WERI-Rb-1 (cell line): ENCODE data around the gene SIM2.

Source experiments
- DNase-seq: peaks from one replicate; pipeline ENCODE4 v3.0.0-alpha.2; 2020
- H3K27ac ChIP-seq: fragments of 250-450 bp; sonication (Bioruptor Pico); 2 replicates; pipeline ENCODE4 v1.5.1; 2020; ENCODE audit warnings: mild to moderate bottlenecking, moderate library complexity
- H3K27me3 ChIP-seq: fragments of 250-450 bp; sonication (Bioruptor Pico); 2 replicates; pipeline ENCODE4 v1.5.1; 2021; ENCODE audit warnings: mild to moderate bottlenecking, low read depth, moderate library complexity; ENCODE audit not compliant: insufficient read depth, severe bottlenecking
- H3K36me3 ChIP-seq: fragments of 250-450 bp; sonication (Bioruptor Pico); 2 replicates; pipeline ENCODE4 v1.5.1; 2020; ENCODE audit warnings: mild to moderate bottlenecking, moderate library complexity
- H3K4me3 ChIP-seq: 2 replicates; pipeline ENCODE4 v1.5.1; 2011; ENCODE audit warnings: low read depth, mild to moderate bottlenecking, control low read depth, low read length
- H3K9me3 ChIP-seq: fragments of 250-450 bp; sonication (Bioruptor Pico); 2 replicates; pipeline ENCODE4 v1.5.1; 2021; ENCODE audit warnings: mild to moderate bottlenecking, moderate library complexity; ENCODE audit not compliant: severe bottlenecking
- TF ChIP-seq, protein P1 (sequence below): IDR thresholded peaks from 2 replicates; pipeline ENCODE4 v1.5.1; 2011; ENCODE audit warnings: low read depth, mild to moderate bottlenecking, control low read depth, inconsistent platforms, low read length

The SIM2 gene

DNA sequence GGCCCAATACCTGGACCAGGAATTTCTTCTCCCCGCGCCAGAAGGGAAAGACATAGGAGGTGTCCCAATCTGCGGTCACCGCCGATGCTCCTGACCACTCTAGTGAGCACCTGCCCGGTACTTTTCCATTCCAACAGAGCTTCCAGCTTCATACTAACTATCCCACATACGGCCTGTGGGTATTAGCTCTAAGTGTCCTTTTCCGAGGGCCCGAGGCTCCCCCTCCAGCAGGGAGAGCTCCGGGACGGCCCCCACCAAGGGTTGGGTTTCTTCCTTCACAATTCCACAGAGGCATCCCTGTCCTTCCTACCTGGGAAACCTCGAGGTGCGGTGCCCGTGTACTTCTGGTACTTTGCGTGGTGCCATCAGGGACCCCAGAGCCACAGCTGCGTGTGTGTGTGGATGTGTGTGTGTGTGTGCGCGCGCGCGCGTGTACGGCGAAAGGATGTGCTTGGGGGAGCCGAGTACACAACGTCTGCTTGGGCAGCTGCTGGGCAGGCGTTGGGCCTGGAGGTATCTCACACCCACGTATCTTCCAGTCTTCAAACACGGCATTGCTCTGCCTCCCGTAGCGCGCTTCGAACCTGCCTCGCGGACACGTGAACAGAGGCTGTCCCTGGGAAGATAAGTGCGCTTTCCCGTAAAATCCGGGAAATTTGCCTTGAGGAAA, 2.4 kb upstream of the SIM2 start:
- no peak for DNase-seq
- no peak overlapping the region for H3K27ac ChIP-seq
- TF ChIP-seq, protein P1, sequence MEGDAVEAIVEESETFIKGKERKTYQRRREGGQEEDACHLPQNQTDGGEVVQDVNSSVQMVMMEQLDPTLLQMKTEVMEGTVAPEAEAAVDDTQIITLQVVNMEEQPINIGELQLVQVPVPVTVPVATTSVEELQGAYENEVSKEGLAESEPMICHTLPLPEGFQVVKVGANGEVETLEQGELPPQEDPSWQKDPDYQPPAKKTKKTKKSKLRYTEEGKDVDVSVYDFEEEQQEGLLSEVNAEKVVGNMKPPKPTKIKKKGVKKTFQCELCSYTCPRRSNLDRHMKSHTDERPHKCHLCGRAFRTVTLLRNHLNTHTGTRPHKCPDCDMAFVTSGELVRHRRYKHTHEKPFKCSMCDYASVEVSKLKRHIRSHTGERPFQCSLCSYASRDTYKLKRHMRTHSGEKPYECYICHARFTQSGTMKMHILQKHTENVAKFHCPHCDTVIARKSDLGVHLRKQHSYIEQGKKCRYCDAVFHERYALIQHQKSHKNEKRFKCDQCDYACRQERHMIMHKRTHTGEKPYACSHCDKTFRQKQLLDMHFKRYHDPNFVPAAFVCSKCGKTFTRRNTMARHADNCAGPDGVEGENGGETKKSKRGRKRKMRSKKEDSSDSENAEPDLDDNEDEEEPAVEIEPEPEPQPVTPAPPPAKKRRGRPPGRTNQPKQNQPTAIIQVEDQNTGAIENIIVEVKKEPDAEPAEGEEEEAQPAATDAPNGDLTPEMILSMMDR: no peak
- peaks cover 12% of the 10 kb centered on the region for H3K9me3 ChIP-seq
- peaks cover 98% of the 10 kb centered on the region for H3K27me3 ChIP-seq
- H3K4me3 ChIP-seq: no peak overlapping the region
- H3K36me3 ChIP-seq: no peaks in the 10 kb centered on the region

DNA sequence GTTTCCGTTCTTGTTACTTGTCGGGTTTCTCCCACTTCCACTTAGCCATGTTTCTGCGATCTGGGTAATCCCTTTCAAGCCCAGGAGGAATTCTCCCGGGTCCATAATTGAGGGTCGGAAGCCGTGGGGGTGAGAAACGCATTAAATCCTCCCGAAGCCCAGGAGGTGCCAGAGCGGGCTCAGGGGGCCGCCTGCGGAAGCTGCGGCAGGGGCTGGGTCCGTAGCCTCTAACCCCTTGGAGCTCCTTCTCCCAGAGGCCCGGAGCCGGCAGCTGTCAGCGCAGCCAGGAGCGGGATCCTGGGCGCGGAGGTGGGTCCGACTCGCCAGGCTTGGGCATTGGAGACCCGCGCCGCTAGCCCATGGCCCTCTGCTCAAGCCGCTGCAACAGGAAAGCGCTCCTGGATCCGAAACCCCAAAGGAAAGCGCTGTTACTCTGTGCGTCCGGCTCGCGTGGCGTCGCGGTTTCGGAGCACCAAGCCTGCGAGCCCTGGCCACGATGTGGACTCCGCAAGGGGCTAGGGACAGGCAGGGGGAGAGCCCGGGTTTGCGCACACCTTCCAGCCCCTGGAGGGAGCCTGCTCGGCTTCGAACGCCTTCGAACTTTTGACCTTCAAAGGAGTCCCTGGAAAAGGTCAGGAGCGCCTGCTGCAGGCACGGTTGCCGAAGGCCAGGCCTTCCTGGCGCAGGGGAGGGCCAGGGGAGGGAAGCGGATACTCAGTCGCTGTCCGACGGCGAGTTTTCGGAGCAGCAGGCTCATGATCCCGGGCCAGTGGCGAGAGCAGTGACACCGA, 1.7 kb upstream of the SIM2 start:
- Histone ChIP-seq H3K9me3 (peaks cover 12% of the 10 kb centered on the region), H3K27me3 (peaks cover 98% of the 10 kb centered on the region), H3K27ac (no peak overlapping the region), H3K4me3 (no peak overlapping the region), H3K36me3 (no peaks in the 10 kb centered on the region)
- TF ChIP-seq, protein P1: no peak
- DNase-seq: no peak

DNA sequence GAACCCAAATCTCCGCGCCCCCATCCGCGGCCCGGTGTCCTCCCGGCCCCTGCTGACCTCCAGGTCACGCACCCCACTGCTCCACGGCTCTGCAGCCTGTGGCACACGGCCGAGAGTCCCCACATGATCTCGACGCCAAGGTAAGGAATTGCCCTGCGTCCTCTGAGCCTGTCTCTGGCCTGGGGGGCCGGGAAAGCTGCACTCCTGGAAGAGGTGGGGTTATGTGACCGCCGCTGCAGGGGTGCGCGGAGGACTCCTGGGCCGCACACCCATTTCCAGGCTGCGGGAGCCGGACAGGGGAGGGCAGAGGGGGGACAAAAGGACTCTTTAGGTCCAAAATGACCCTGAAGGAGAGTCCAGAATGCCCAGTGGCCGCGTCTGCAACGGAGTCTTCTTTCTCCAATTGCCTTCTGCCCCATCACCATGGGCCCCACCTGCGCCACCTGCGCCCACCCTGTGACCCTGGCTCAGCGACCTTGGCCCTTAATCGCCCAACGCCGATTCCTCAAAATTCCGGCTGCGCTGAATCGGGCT, 997 bp upstream of the SIM2 start:
- Histone ChIP-seq H3K9me3 (peaks cover 12% of the 10 kb centered on the region), H3K36me3 (no peaks in the 10 kb centered on the region), H3K4me3 (peak overlapping the region; percentile 49), H3K27me3 (peaks cover 98% of the 10 kb centered on the region), H3K27ac (no peak overlapping the region)
- no peak for DNase-seq
- TF ChIP-seq, protein P1: no peak

DNA sequence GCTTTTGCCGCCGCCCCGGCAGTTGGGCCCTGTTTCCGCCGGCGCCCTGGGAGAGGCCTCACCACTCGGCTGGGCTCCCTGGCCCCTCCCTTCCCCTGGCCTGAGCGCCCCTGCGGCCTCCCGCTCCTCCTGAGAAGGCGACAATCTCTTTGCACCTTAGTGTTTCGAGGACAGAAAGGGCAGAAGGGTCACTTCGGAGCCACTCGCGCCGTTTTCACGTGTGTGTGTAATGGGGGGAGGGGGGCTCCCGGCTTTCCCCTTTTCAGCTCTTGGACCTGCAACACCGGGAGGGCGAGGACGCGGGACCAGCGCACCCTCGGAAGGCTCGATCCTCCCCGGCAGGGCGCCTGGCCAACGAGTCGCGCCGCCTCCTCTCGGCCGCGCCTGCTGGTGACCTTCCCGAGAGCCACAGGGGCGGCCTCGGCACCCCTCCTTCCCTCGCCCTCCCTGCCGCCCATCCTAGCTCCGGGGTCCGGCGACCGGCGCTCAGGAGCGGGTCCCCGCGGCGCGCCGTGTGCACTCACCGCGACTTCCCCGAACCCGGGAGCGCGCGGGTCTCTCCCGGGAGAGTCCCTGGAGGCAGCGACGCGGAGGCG, 432 bp upstream of the SIM2 start:
- peaks cover 12% of the 10 kb centered on the region for H3K9me3 ChIP-seq
- H3K4me3 ChIP-seq: peak overlapping the region; percentile 49
- peak; percentile 58 for DNase-seq
- no peaks in the 10 kb centered on the region for H3K36me3 ChIP-seq
- H3K27ac ChIP-seq: no peak overlapping the region
- peaks cover 98% of the 10 kb centered on the region for H3K27me3 ChIP-seq
- TF ChIP-seq, protein P1: no peak

DNA sequence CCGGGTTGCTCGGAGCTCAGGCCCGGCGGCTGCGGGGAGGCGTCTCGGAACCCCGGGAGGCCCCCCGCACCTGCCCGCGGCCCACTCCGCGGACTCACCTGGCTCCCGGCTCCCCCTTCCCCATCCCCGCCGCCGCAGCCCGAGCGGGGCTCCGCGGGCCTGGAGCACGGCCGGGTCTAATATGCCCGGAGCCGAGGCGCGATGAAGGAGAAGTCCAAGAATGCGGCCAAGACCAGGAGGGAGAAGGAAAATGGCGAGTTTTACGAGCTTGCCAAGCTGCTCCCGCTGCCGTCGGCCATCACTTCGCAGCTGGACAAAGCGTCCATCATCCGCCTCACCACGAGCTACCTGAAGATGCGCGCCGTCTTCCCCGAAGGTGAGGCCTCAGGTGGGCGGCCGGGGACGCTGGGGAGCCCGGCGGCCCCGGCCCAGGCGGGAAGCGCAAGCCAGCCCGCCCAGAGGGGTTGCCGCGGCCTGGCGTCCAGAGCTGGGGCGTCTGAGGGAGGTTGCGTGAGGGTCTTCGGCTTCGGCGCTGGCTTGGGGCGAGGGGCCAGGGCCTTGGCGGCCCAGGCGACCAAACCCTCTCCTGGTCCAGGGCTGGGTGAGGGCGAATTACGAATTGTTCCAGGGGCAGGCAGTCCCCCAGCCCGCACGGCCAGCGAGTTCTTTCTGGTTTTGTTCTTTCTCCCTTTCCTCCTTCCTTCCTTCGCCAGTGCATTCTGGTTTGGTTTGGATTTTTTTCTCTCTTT, 805 bp downstream of the SIM2 start:
- H3K36me3 ChIP-seq: no peaks in the 10 kb centered on the region
- no peak overlapping the region for H3K27ac ChIP-seq
- TF ChIP-seq, protein P1: no peak
- H3K4me3 ChIP-seq: peak overlapping the region; percentile 49
- peaks cover 98% of the 10 kb centered on the region for H3K27me3 ChIP-seq
- peaks cover 16% of the 10 kb centered on the region for H3K9me3 ChIP-seq
- no peak for DNase-seq
